ENCODE results near the gene CENPVL2.
"Not testable (repeated sequence)": the region's sequence is repeated elsewhere in the genome, so short reads cannot be mapped to it uniquely, and the experiment has no call there.

CENPVL2 gene

DNA sequence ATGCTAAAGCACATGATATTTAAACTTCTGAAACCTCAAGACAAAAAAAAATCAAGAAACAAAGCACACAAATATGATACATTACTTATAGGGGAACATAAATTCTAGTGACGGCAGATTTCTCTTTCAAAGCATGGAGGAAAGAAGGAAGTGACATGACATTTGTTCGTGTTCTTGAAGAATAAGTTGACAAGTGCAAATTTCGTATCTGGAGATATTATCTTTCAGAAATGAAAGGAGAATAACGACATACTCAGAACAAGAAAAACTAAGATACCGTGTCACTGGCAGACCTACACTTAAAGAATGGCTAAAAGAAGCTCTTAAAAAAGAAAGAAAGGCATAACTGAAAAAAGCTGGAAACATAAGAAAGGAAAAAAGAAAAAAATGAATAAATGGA is 16.6 kb downstream of the CENPVL2 start:
- TF ChIP-seq, protein P1, sequence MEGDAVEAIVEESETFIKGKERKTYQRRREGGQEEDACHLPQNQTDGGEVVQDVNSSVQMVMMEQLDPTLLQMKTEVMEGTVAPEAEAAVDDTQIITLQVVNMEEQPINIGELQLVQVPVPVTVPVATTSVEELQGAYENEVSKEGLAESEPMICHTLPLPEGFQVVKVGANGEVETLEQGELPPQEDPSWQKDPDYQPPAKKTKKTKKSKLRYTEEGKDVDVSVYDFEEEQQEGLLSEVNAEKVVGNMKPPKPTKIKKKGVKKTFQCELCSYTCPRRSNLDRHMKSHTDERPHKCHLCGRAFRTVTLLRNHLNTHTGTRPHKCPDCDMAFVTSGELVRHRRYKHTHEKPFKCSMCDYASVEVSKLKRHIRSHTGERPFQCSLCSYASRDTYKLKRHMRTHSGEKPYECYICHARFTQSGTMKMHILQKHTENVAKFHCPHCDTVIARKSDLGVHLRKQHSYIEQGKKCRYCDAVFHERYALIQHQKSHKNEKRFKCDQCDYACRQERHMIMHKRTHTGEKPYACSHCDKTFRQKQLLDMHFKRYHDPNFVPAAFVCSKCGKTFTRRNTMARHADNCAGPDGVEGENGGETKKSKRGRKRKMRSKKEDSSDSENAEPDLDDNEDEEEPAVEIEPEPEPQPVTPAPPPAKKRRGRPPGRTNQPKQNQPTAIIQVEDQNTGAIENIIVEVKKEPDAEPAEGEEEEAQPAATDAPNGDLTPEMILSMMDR (IDR thresholded peaks at IDR 0.05; ENCODE audit: control insufficient read depth, insufficient read depth, low read depth, low read length, missing control alignments) = no peak
- DNase-seq (ENCODE audit: low read depth) = no peak
- no peak overlapping the region for H3K4me3 ChIP-seq (ENCODE audit: control insufficient read depth, low read depth, low read length)

DNA sequence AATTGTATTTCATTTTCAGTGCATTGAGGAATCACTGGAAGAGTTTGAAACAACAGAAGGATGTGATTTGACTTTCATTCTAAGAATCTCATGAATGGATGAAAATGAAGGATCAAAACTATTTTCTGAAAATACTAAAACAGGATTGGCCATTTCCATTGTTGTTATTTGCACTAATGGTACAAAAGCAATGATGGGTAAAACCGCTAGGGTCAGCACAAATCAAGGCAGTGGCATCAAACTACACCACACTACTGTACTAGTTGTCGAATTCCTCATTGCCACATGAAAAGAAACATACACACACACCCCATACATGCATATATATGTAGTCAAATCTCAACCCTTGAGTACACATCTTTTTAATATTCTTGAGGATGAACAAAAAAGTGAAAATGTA is 39.3 kb downstream of the CENPVL2 start:
- DNase-seq (ENCODE audit: low read depth) = no peak
- TF ChIP-seq, protein P1 (IDR thresholded peaks at IDR 0.05; ENCODE audit: control insufficient read depth, insufficient read depth, low read depth, low read length, missing control alignments) = no peak
- H3K4me3 ChIP-seq (ENCODE audit: control insufficient read depth, low read depth, low read length) = no peak overlapping the region

DNA sequence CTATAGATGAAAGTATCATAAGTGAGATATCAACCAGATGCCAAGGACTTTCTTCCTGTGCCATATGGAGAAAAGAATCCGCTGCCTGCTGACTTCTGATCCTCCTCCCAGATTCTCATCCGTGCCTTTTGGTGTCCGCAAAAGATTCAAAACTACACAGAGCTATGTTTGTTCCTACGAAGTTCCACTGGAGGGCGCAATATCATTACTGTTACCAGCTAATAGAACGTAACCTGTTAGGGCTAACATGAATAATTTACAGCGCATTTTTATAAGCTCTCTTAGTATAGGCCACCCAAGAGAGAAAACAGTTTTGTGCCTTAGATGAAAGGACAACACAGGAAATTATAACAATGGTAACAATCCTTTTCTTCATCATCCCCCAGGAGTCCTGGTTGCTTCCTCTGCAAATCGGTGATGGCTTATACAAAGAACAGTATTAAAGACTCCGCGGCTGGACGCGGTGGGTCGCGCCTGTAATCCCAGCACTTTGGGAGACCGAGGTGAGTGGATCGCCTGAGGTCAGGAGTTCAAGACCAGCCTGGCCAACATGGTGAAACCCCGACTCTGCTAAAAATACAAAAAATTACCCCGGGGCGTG is 41.1 kb downstream of the CENPVL2 start:
- DNase-seq (ENCODE audit: low read depth) = peak; percentile 3
- TF ChIP-seq, protein P1 (IDR thresholded peaks at IDR 0.05; ENCODE audit: control insufficient read depth, insufficient read depth, low read depth, low read length, missing control alignments) = peak; percentile 51
- H3K4me3 ChIP-seq (ENCODE audit: control insufficient read depth, low read depth, low read length) = no peak overlapping the region

DNA sequence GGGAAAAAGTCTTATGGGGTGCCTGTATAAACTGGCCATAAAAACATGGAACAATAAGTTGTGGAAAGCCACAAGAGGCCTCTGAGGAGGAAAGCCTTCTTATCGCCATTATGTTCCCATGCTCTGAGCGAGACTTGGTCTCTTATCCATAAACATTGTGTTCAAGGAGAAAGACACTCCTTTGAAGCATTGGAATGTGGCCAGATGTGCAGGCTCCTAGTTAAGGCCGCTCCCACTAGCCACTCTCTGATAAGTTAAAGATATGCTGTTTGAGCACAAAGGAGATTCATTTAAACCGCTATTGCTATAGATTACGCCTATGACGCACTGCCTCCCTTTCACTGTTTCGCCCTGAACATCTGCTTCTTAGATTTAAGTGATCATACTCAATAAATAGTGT is 46.1 kb downstream of the CENPVL2 start:
- H3K4me3 ChIP-seq (ENCODE audit: control insufficient read depth, low read depth, low read length); DNase-seq (ENCODE audit: low read depth): not testable (repeated sequence)
